Urinary bladder (tissue), 4 donors: Measurements from ENCODE around the gene PSMD8. TPM values are rescaled to one million over a fixed set of nuclear protein-coding genes. Genes with fewer than 3 reads are reported as not detected.
"Not testable (repeated sequence)": the region's sequence is repeated elsewhere in the genome, so short reads cannot be mapped to it uniquely, and the experiment has no call there.

Experiments
- DNase-seq: peaks from one replicate; pipeline ENCODE4 v3.0.0-alpha.2; 2015; ENCODE audit errors: extremely low spot score
- H3K27ac ChIP-seq: one replicate; pipeline ENCODE4 v1.5.1; 2013; ENCODE audit warnings: low read depth, mild to moderate bottlenecking, moderate library complexity
- H3K36me3 ChIP-seq: one replicate; pipeline ENCODE4 v1.6.1; 2013; ENCODE audit warnings: mild to moderate bottlenecking, moderate library complexity; ENCODE audit not compliant: insufficient read depth
- H3K4me1 ChIP-seq: one replicate; pipeline ENCODE4 v1.6.1; 2013; ENCODE audit warnings: mild to moderate bottlenecking, moderate library complexity; ENCODE audit not compliant: insufficient read depth
- H3K4me3 ChIP-seq: one replicate; pipeline ENCODE4 v1.5.1; 2013; ENCODE audit warnings: low read depth, low read length
- WGBS: extraction: QIAGEN DNeasy Blood & Tissue Kit; methylation state at CpG from one replicate; pipeline ENCODE4 v1.1.7; 2013; 5-methylcytosine and 5-hydroxymethylcytosine counted together
- polyA plus RNA-seq: library from polyadenylated mRNA; stranded (reverse); fragments of 200-250 nt; gene quantifications from one replicate; pipeline ENCODE4 v1.2.3, GENCODE V29; 2013
- total RNA-seq: library from RNA; depleted of rRNA; stranded (reverse); fragments of >200 nt; gene quantifications from one replicate; pipeline ENCODE4 v1.2.3, GENCODE V29; 2014
- donor health status: healthy with polysubstance abuse.
- donor health status: healthy.

The PSMD8 gene
- total RNA-seq (102 TPM), polyA plus RNA-seq (166 TPM)

DNA sequence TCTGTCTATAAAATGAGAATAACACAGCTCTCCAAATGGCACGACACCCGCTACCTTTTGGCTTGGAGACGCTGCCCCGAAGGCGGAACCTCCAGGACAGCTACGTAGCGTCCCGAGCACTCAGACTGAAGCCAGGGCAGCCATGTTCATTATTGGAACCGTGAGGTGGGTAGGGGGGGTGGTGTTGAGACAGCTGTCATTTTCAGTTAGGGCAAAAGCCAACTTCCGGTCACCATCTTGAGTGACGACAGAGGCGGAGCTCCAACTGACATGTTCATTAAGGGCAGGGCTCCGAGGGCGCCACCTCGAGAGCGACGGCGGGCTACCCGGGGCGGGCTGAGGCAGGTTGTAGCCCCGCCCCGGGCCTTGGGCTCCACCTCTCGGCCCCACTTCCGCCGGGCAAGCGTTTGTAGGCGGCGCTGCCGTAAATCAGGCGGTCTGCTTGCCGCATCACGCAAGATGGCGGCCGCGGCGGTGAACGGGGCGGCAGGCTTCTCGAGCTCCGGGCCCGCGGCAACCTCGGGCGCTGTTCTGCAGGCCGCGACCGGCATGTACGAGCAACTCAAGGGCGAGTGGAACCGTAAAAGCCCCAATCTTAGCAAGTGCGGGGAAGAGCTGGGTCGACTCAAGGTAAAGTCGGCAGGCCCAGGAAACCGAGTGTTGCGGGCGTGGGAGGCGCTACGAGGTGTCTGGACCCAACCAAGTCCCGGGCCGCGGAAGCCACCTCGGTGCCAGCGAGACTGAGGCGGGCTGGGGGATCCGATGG lies at the start of gene PSMD8:
Gene PSMD8 (plus strand): TSS at position 240 of the 766 bp plus-strand sequence. CDS start 31 bp downstream, at position 271.
- Histone ChIP-seq H3K4me1 (no peaks in the 10 kb centered on the region), H3K4me3 (peak within 1 kb of the TSS; percentile 74), H3K27ac (peak within 1 kb of the TSS; percentile 74), H3K36me3 (no peaks in the 10 kb centered on the region)
- under 1% methylated on average over 65 of the region's 65 CpGs for WGBS
- peak; percentile 98 for DNase-seq

DNA sequence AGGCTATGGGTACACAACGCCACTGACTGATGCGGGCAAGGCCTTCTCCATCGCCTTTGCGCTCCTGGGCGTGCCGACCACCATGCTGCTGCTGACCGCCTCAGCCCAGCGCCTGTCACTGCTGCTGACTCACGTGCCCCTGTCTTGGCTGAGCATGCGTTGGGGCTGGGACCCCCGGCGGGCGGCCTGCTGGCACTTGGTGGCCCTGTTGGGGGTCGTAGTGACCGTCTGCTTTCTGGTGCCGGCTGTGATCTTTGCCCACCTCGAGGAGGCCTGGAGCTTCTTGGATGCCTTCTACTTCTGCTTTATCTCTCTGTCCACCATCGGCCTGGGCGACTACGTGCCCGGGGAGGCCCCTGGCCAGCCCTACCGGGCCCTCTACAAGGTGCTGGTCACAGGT lies 47.8 kb upstream of the PSMD8 start:
- no peaks in the 10 kb centered on the region for H3K4me1 ChIP-seq
- H3K27ac ChIP-seq = no peak overlapping the region
- no peak for DNase-seq
- H3K36me3 ChIP-seq = no peaks in the 10 kb centered on the region
- no peak overlapping the region for H3K4me3 ChIP-seq
- WGBS = 92% methylated on average over 22 of the region's 22 CpGs

DNA sequence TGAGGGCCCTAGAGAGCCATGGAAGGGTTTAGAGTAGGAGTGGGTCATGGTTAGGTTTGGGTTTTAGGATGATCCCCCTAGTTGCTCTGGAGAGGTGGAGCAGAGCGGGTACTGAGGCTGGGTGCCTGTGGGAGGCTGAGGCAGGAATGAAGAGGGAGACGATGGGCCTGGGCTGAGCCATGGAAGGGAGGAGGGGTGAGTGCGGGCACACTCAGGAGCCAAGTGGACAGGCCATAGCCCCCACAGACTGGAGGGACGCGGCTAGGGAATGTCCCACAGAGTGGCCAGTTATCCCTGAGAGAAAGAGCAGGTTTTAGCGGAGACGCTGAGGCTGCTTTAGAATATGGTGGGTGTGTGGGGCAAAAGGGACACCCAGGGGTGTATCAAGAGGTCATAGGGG lies 44.7 kb upstream of the PSMD8 start:
- H3K36me3 ChIP-seq = no peaks in the 10 kb centered on the region
- no peaks in the 10 kb centered on the region for H3K4me1 ChIP-seq
- WGBS = 90% methylated on average over 7 of the region's 7 CpGs

DNA sequence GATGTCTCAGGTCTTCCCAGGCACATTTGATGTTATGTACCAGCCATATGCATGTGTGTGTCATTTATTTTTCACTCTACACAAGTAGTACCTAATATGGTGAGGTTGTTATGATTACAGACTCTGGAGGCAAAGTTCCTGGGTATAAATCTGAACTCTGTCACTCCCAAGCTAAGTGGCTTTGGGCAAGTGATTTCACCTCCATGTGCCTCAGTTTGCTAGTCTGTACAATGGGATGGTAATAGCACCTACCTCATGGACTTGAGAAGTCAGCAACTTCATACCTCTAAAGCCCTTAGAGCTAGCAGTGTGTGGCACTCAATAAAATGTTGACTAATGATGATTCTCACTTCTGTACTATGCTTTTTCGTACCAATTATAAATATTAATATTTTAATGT lies 42.6 kb upstream of the PSMD8 start:
- DNase-seq = no peak
- no peak overlapping the region for H3K4me3 ChIP-seq
- 83% methylated on average over 1 of the region's 1 CpG for WGBS
- no peaks in the 10 kb centered on the region for H3K4me1 ChIP-seq
- H3K36me3 ChIP-seq = no peaks in the 10 kb centered on the region
- H3K27ac ChIP-seq = no peak overlapping the region

More for the DNA sequence above, 44.7 kb upstream of the PSMD8 start:
- Histone ChIP-seq H3K4me3 (no peak overlapping the region), H3K27ac (no peak overlapping the region)
- DNase-seq = no peak

DNA sequence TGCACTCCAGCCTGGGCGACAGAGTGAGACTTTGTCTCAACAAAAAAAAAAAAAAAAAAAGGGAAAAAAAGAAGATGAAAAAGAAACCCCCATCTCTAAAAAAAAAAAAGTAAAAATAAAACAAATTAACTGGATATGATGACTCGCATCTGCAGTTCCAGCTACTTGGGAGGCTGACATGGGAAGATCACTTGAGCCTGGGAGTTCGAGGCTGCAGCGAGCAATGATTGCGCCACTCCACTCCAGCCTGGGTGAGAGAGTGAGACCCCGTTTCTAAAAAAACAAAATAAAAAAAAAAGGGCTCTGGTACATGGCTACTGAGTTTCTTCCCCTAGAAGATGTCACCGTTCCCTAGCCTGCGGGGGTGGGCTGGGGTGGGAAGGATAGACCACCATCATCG lies 41.1 kb upstream of the PSMD8 start:
- no peak for DNase-seq
- 86% methylated on average over 9 of the region's 9 CpGs for WGBS
- Histone ChIP-seq H3K36me3 (no peaks in the 10 kb centered on the region), H3K4me1 (no peaks in the 10 kb centered on the region), H3K27ac (no peak overlapping the region), H3K4me3 (no peak overlapping the region)

DNA sequence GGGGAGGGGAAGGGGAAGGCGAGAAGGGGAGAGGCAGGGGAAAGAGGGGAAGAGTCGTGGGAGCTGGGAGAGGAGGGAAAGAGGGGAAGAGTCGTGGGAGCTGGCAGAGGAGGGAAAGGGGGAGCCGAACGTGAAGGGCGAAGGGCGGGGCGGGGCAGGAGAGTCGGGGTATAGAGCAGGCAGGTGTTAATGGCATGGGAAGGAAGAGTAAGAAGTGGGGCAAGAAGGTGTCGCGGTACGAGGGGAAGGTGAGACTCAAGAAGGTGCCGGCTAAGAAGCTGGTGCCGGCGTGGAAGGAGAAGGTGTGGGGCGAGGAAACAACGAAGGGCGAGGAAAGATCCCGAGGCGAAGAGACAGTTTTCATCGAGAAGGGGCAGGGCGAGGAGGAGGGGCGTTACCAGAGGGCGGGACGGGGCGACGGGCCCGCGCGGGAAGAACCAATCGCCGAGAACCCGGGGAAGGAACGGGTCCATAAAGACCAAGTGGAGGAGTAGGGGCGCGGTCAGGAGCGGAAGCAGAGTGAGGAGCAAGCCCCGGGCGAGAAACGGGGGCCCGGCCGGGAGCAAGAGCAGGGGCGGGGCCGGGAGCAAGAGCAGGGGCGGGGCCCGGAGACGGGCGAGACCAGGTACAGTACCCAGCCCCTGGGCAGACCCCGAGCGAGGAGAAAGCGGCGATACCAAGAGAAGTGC lies 38.3 kb upstream of the PSMD8 start:
- WGBS = under 1% methylated on average over 52 of the region's 52 CpGs
- no peaks in the 10 kb centered on the region for H3K36me3 ChIP-seq
- H3K27ac ChIP-seq = peak overlapping the region; percentile 97
- peak; percentile 93 for DNase-seq
- no peaks in the 10 kb centered on the region for H3K4me1 ChIP-seq
- peak overlapping the region; percentile 60 for H3K4me3 ChIP-seq

DNA sequence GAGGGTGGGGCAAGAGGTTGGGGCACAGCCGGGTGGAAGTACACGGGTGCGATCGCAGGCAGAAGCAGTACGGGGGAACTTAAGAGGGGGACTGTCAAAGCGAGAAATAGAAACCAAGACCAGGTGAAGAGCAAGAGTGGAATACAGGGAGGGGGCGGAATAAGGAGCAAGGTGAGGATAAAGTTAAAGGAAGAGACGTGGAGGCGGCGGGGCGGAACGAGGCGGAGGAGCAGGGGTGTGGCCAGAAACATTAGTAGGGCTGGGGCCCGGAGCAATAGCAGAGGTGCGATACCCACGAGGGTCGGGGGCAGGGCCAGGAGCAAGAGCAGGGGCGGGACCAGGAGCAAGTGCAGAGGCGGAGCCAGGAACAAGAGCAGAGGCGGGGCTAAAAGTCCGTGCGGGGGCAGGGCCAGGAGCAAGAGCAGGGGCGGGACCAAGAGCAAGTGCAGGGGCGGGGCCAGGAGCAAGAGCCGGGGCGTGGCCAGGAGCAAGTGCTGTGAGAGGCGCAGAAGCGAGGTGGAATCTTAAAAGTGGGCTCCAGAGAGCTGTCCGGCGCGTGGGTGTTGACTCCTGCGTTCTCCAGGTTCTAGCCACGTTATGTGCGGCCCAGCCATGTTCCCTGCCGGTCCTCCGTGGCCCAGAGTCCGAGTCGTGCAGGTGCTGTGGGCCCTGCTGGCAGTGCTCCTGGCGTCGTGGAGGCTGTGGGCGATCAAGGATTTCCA lies 37.6 kb upstream of the PSMD8 start:
- Histone ChIP-seq H3K4me3 (peak overlapping the region; percentile 60), H3K27ac (peak overlapping the region; percentile 97), H3K4me1 (no peaks in the 10 kb centered on the region), H3K36me3 (no peaks in the 10 kb centered on the region)
- WGBS = 3% methylated on average over 41 of the region's 41 CpGs
- peak; percentile 84 for DNase-seq

DNA sequence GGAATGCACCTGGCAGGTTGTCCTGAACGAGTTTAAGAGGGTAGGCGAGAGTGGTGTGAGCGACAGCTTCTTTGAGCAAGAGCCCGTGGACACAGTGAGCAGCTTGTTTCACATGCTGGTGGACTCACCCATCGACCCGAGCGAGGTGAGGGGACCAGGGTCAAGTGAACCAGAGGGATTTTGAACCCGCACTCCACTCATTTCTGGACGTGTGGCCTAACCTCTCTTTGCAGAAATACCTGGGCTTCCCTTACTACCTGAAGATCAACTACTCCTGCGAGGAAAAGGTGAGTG lies 37.1 kb upstream of the PSMD8 start:
- no peak for DNase-seq
- Histone ChIP-seq H3K4me1 (no peaks in the 10 kb centered on the region), H3K4me3 (peak overlapping the region; percentile 60), H3K27ac (no peak overlapping the region), H3K36me3 (no peaks in the 10 kb centered on the region)
- 69% methylated on average over 10 of the region's 10 CpGs for WGBS

DNA sequence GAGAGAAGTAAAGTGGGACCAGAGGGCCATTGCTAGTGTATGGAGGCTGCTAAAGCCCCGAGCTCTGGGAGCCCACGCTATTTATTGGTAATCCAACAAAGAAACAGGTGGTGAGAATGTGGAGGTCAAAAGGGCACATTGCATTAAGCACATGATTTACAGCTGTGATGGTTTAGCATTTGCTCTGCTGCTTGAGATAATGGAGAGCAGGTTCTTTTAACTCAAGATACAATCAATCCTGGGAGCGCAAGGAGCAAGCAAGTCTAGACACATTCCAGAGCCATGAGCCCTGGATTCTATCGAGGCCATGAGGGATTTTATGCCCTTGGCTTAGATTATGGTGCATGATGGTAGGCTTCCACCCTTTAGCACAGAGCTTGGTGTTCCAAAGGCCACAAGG lies 35.4 kb upstream of the PSMD8 start:
- 54% methylated on average over 4 of the region's 4 CpGs for WGBS
- H3K4me3 ChIP-seq, H3K36me3 ChIP-seq, H3K27ac ChIP-seq, DNase-seq, H3K4me1 ChIP-seq: not testable (repeated sequence)

DNA sequence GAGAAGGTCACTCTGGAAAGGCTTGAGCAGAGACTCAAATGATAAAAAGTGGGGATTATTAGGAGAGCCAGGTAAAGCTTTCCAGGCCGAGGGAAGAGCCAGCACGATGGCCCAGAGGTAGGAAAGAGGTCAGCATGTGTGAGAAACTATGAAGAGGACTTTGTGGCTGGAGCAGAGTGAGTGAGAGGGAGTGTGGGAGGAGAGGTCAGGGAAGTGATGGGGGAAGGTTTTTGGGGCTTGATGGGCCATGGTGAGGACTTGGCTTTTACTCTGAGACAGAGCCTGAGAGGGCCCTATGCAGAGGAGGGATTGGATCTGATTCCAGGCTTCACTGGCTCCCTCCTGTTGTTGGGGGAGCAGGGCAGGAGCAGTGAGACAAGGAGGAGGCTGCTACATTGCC lies 33.4 kb upstream of the PSMD8 start:
- Histone ChIP-seq H3K4me1 (no peaks in the 10 kb centered on the region), H3K4me3 (no peak overlapping the region), H3K27ac (no peak overlapping the region), H3K36me3 (no peaks in the 10 kb centered on the region)
- no peak for DNase-seq
- WGBS = 88% methylated on average over 2 of the region's 2 CpGs

DNA sequence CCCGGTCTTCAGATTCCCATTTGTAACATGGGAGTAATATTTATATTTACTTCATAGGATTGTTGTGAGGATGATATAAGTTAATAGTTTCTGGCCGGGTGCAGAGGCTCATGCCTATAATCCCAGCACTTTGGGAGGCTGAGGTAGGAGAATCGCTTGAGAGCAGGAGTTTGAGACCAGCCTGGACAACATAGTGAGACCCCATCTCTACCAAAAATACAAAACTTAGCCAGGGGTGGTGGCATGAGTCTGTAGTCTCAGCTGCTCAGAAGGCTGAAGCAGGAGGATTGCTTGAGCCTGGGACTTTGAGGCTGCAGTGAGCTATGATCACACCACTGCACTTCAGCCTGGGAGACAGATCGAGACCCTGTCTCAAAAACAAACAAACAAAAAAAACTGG lies 27.5 kb upstream of the PSMD8 start:
- DNase-seq = no peak
- Histone ChIP-seq H3K4me1 (no peaks in the 10 kb centered on the region), H3K36me3 (no peaks in the 10 kb centered on the region), H3K27ac (no peak overlapping the region), H3K4me3 (no peak overlapping the region)
- 79% methylated on average over 4 of the region's 4 CpGs for WGBS

DNA sequence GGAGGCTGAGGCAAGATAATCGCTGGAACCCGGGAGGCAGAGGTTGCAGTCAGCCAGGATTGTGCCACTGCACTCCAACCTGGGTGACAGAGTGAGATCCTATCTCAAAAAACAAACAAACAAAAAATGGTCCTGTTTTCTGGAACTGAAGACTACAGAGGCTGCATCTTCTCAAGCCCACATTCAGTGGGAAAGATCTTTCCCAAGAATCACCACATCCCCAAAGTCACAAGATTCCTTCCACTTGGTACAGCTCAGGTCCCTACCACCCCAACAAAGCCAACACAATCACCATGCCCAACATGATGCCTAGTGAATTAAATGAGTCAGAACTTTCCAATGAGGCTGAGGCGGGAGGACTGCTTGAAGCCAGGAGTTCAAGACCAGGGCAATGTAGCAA lies 23.5 kb upstream of the PSMD8 start:
- H3K27ac ChIP-seq = no peak overlapping the region

DNA sequence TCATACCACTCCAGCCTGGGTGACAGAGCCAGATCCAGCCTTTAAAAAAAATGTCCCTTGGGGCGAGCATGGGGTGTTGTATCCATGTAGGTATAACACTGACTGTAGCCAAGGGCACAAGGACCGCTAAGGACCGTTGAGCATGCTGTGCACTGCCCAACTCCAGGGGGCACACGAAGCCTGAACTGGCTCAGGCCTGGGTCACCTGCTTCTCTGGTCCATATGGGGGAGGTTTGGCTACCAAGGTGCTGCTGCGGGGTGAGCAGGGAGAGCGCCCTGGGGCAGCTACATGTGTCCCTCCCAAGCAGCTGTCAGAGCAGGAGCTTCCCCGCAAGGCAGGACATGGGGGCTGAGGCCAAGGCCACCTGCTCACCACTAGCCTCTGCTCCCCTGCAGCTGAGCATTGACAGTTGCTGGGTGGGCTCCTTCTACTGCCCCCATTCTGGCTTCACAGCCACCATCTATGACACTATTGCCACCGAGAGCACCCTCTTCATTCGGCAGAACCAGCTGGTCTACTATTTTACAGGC lies 22.4 kb upstream of the PSMD8 start:
- no peak for DNase-seq
- Histone ChIP-seq H3K4me3 (no peak overlapping the region), H3K27ac (no peak overlapping the region), H3K36me3 (no peaks in the 10 kb centered on the region), H3K4me1 (no peaks in the 10 kb centered on the region)
- WGBS = 77% methylated on average over 9 of the region's 9 CpGs

More for the DNA sequence above, 23.5 kb upstream of the PSMD8 start:
- no peak for DNase-seq
- WGBS = 79% methylated on average over 3 of the region's 3 CpGs
- Histone ChIP-seq H3K4me3 (no peak overlapping the region), H3K36me3 (no peaks in the 10 kb centered on the region), H3K4me1 (no peaks in the 10 kb centered on the region)

DNA sequence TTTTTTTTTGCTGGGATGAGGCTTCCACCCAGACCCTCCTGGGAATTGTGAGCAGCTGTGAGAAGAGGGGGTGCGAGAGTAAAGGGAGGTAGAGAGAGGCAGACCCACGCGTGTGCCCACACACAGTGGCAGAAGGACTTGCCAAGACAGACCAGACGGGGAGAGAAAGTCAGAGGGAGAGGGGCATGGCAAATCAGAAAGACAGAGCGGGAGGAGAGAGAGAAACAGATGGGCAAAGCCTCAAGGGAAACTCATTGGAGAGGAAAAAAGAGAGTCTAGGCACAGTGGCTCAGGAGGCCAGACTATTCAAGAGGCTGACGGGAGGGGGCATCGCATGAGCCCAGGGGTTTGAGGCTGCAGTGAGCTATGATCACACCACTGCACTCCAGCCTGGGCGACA lies 21.8 kb upstream of the PSMD8 start:
- WGBS = 66% methylated on average over 8 of the region's 8 CpGs
- Histone ChIP-seq H3K36me3 (no peaks in the 10 kb centered on the region), H3K4me3 (no peak overlapping the region), H3K27ac (no peak overlapping the region), H3K4me1 (no peaks in the 10 kb centered on the region)
- DNase-seq = no peak
